VCaP (cell line): ENCODE data around the gene TMBIM6.

Experiments used
- H3K27ac ChIP-seq: fragments of 450-650 bp; 2 replicates; pipeline ENCODE4 v1.5.1; 2017
- CTCF ChIP-seq: fragments of 450-650 bp; conservative IDR thresholded peaks from 2 replicates; pipeline ENCODE4 v1.5.1; 2017; ENCODE audit warnings: mild to moderate bottlenecking, moderate library complexity

The TMBIM6 gene

GRCh38 chr12:49792976-49793580 is 51.7 kb downstream of the TMBIM6 start:
- no peak overlapping the region for H3K27ac ChIP-seq
- no peak for TF ChIP-seq CTCF

- TF ChIP-seq CTCF: no peak
- no peak overlapping the region for H3K27ac ChIP-seq
Measured at GRCh38 chr12:49793620-49794019, 52.3 kb downstream of the TMBIM6 start.

GRCh38 chr12:49794021-49794420 is 52.7 kb downstream of the TMBIM6 start:
- H3K27ac ChIP-seq: no peak overlapping the region
- no peak for TF ChIP-seq CTCF

- H3K27ac ChIP-seq: no peak overlapping the region
Measured at GRCh38 chr12:49794811-49795653, 53.7 kb downstream of the TMBIM6 start.

GRCh38 chr12:49795654-49796105 is 54.3 kb downstream of the TMBIM6 start:
- no peak overlapping the region for H3K27ac ChIP-seq
- no peak for TF ChIP-seq CTCF

More at GRCh38 chr12:49794811-49795653, 53.7 kb downstream of the TMBIM6 start:
- TF ChIP-seq CTCF: no peak

GRCh38 chr12:49796155-49796554 is 54.8 kb downstream of the TMBIM6 start:
- TF ChIP-seq CTCF: no peak
- H3K27ac ChIP-seq: no peak overlapping the region

- no peak for TF ChIP-seq CTCF
Measured at GRCh38 chr12:49796606-49797448, 55.5 kb downstream of the TMBIM6 start.

More at GRCh38 chr12:49796606-49797448, 55.5 kb downstream of the TMBIM6 start:
- no peak overlapping the region for H3K27ac ChIP-seq
